ENCODE measurements around the gene EPB41L4A. TPM values are rescaled to one million over a fixed set of nuclear protein-coding genes. Genes with fewer than 3 reads are reported as not detected.

EPB41L4A gene
- total RNA-seq, 1 experiment from 2014 or later = 5.2 TPM

DNA sequence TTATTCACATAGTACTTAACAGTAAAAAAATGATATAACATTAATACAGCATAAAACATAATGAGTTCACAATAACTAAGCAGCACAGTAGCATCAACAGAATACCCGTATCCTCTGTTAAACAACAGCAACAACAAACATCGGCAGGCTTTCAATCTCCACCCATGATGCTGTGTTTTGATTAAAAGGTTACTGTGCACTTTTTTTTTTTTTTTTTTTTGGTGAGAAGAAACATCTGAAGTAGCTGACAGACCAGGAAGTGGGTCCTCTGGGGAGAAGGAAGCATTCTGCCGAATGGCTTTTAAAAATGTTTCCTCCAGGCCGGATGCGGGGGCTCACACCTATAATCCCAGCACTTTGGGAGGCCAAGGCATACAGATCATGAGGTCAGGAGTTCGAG, 282.3 kb downstream of the EPB41L4A start:
- no peaks in the 10 kb centered on the region for H3K27me3 Mint-ChIP-seq (ENCODE audit: low read depth)
- TF ChIP-seq E2F1 (CRISPR knock-in tag; IDR thresholded peaks at IDR 0.05) (no peak), ZNF416 (CRISPR knock-in tag; IDR thresholded peaks at IDR 0.05) (no peak), USF1 (CRISPR knock-in tag; IDR thresholded peaks at IDR 0.05) (no peak), ESRRA (CRISPR knock-in tag; IDR thresholded peaks at IDR 0.05; ENCODE audit: borderline replicate concordance) (no peak), SP1 (CRISPR knock-in tag; conservative IDR thresholded peaks at IDR 0.05) (no peak), TEAD1 (CRISPR knock-in tag; IDR thresholded peaks at IDR 0.05) (no peak), ZNF219 (CRISPR knock-in tag; IDR thresholded peaks at IDR 0.05; ENCODE audit: borderline replicate concordance) (no peak), ZNF423 (CRISPR knock-in tag; IDR thresholded peaks at IDR 0.05) (no peak), ATF2 (CRISPR knock-in tag; IDR thresholded peaks at IDR 0.05; ENCODE audit: borderline replicate concordance, low read depth) (no peak), NFE2L1 (CRISPR knock-in tag; IDR thresholded peaks at IDR 0.05) (no peak), CTCF (IDR thresholded peaks at IDR 0.05) (no peak), OVOL2 (CRISPR knock-in tag; IDR thresholded peaks at IDR 0.05; ENCODE audit: borderline replicate concordance) (no peak), JAZF1 (CRISPR knock-in tag; IDR thresholded peaks at IDR 0.05) (no peak), KAT7 (CRISPR knock-in tag; IDR thresholded peaks at IDR 0.05; ENCODE audit: borderline replicate concordance) (no peak)
- TF ChIP-seq, protein P1, sequence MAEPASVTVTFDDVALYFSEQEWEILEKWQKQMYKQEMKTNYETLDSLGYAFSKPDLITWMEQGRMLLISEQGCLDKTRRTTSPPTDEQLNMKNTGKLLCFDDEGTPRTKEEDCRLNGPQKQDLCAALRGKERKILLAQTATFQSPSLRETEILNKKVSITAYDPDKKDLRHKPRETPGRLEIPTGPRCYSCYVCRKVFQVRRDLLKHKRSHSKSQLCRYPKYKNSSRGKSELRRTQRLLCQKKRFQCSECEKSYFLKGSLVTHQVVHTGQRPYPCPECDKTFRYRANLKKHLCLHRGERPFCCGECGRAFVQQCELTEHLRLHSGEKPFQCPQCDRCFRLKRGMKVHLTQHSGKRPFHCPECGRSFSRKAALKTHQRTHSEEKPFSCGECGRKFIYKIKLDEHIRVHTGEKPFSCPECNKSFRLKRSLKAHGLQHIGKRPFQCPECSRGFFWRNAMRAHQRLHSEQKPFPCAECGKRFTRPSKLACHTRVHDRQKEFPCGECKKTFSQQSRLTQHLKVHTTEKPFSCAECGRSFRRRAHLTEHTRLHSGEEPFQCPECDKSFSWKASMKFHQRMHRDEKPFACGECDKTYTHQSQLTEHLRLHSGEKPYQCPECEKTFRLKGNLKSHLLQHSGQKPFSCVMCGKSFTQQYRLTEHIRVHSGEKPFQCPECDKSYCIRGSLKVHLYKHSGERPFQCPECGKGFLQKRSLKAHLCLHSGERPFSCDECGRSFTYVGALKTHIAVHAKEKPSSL (CRISPR knock-in tag; conservative IDR thresholded peaks at IDR 0.05) = no peak
- TF ChIP-seq, protein P2, sequence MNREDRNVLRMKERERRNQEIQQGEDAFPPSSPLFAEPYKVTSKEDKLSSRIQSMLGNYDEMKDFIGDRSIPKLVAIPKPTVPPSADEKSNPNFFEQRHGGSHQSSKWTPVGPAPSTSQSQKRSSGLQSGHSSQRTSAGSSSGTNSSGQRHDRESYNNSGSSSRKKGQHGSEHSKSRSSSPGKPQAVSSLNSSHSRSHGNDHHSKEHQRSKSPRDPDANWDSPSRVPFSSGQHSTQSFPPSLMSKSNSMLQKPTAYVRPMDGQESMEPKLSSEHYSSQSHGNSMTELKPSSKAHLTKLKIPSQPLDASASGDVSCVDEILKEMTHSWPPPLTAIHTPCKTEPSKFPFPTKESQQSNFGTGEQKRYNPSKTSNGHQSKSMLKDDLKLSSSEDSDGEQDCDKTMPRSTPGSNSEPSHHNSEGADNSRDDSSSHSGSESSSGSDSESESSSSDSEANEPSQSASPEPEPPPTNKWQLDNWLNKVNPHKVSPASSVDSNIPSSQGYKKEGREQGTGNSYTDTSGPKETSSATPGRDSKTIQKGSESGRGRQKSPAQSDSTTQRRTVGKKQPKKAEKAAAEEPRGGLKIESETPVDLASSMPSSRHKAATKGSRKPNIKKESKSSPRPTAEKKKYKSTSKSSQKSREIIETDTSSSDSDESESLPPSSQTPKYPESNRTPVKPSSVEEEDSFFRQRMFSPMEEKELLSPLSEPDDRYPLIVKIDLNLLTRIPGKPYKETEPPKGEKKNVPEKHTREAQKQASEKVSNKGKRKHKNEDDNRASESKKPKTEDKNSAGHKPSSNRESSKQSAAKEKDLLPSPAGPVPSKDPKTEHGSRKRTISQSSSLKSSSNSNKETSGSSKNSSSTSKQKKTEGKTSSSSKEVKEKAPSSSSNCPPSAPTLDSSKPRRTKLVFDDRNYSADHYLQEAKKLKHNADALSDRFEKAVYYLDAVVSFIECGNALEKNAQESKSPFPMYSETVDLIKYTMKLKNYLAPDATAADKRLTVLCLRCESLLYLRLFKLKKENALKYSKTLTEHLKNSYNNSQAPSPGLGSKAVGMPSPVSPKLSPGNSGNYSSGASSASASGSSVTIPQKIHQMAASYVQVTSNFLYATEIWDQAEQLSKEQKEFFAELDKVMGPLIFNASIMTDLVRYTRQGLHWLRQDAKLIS (CRISPR knock-in tag; IDR thresholded peaks at IDR 0.05; ENCODE audit: borderline replicate concordance) = no peak
- TF ChIP-seq, protein P3, sequence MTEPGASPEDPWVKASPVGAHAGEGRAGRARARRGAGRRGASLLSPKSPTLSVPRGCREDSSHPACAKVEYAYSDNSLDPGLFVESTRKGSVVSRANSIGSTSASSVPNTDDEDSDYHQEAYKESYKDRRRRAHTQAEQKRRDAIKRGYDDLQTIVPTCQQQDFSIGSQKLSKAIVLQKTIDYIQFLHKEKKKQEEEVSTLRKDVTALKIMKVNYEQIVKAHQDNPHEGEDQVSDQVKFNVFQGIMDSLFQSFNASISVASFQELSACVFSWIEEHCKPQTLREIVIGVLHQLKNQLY (CRISPR knock-in tag; IDR thresholded peaks at IDR 0.05) = no peak
- TF ChIP-seq, protein P4, sequence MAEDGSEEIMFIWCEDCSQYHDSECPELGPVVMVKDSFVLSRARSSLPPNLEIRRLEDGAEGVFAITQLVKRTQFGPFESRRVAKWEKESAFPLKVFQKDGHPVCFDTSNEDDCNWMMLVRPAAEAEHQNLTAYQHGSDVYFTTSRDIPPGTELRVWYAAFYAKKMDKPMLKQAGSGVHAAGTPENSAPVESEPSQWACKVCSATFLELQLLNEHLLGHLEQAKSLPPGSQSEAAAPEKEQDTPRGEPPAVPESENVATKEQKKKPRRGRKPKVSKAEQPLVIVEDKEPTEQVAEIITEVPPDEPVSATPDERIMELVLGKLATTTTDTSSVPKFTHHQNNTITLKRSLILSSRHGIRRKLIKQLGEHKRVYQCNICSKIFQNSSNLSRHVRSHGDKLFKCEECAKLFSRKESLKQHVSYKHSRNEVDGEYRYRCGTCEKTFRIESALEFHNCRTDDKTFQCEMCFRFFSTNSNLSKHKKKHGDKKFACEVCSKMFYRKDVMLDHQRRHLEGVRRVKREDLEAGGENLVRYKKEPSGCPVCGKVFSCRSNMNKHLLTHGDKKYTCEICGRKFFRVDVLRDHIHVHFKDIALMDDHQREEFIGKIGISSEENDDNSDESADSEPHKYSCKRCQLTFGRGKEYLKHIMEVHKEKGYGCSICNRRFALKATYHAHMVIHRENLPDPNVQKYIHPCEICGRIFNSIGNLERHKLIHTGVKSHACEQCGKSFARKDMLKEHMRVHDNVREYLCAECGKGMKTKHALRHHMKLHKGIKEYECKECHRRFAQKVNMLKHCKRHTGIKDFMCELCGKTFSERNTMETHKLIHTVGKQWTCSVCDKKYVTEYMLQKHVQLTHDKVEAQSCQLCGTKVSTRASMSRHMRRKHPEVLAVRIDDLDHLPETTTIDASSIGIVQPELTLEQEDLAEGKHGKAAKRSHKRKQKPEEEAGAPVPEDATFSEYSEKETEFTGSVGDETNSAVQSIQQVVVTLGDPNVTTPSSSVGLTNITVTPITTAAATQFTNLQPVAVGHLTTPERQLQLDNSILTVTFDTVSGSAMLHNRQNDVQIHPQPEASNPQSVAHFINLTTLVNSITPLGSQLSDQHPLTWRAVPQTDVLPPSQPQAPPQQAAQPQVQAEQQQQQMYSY (CRISPR knock-in tag; IDR thresholded peaks at IDR 0.05) = no peak
- TF ChIP-seq, protein P5, sequence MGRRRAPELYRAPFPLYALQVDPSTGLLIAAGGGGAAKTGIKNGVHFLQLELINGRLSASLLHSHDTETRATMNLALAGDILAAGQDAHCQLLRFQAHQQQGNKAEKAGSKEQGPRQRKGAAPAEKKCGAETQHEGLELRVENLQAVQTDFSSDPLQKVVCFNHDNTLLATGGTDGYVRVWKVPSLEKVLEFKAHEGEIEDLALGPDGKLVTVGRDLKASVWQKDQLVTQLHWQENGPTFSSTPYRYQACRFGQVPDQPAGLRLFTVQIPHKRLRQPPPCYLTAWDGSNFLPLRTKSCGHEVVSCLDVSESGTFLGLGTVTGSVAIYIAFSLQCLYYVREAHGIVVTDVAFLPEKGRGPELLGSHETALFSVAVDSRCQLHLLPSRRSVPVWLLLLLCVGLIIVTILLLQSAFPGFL (CRISPR knock-in tag; IDR thresholded peaks at IDR 0.05; ENCODE audit: borderline replicate concordance) = no peak
- POLR2A ChIA-PET = interaction anchor here (0.6 kb wide), 1 partner anchor 29 kb away, joined by 4 read pairs; no protein-coding TSS in a partner anchor
- CTCF ChIA-PET = no interaction called here
- DNase-seq (ENCODE audit: low spot score) (no peak), ATAC-seq (no peak)
- H3K27ac Mint-ChIP-seq = no peak overlapping the region
- H3K36me3 Mint-ChIP-seq = no peaks in the 10 kb centered on the region
- H3K4me3 Mint-ChIP-seq = no peak overlapping the region
- no peaks in the 10 kb centered on the region for H3K4me1 Mint-ChIP-seq
- H3K9me3 Mint-ChIP-seq = peaks cover 3% of the 10 kb centered on the region; the same call in 1 of the 2 replicates
